Mesenteric fat pad (tissue), 1 donor: ENCODE results near the gene CHIC1. TPM values are rescaled to one million over a fixed set of nuclear protein-coding genes. Genes with fewer than 3 reads are reported as not detected.
"Not testable (repeated sequence)": the region's sequence is repeated elsewhere in the genome, so short reads cannot be mapped to it uniquely, and the experiment has no call there.

Experiments
- DNase-seq: peaks from one replicate; pipeline ENCODE4 v3.0.0-alpha.2; 2020; ENCODE audit warnings: low spot score
- long read RNA-seq: library from polyadenylated mRNA; unstranded; transcript quantifications from one replicate; pipeline ENCODE4 v2.0.0, GENCODE V29; 2020
- total RNA-seq: library from RNA; stranded (reverse); fragmentation: NEBNext Ultra II Directional; extraction: Animal tissue kit (Norgen Biotek cat#: 25700); gene quantifications from one replicate; pipeline ENCODE4 v1.2.1, GENCODE V29; 2021
- donor health status: DM: yes; HTN: yes; CAD: no.

The CHIC1 gene
- total RNA-seq: 5.2 TPM
- long read RNA-seq, partial matches to known transcripts: 1 of 4 reads
- long read RNA-seq, other reads (novel, unspliced or antisense): 3 of 4 reads

DNA sequence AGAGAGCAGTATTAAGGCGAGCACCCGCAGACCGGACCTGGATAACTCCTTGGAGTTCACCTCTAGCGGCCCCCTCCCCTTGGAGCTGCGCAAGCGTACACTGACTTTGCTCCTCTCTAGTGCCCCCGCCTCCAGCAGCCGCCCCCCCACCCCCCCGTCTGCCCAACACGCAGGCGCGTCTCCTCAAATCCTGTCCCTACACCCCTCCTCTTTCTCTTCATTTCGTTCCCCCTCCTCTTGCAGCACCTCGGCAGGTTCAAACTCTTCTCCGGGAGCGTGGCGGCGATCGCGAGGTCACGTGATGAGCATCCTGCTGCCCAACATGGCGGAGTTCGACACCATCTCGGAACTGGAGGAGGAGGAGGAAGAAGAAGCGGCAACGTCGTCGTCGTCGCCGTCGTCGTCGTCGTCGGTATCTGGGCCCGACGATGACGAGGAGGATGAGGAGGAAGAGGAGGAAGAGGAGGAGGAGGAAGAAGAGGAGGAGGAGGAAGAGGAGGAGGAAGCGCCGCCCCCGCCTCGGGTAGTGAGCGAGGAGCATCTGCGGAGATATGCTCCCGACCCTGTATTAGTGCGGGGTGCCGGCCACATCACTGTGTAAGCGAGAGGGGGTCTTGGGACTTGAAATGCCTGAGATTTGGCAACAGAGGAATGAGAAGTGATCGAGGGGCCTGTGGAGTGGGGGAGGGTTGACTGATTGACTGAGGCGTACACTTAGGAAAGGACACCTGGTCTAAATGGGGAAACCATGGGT is at the start of gene CHIC1:
CHIC1 (plus strand) TSS at position 214 of the 754 bp plus-strand sequence; CDS start at position 302, 88 bp downstream.
- DNase-seq: peak; percentile 89

DNA sequence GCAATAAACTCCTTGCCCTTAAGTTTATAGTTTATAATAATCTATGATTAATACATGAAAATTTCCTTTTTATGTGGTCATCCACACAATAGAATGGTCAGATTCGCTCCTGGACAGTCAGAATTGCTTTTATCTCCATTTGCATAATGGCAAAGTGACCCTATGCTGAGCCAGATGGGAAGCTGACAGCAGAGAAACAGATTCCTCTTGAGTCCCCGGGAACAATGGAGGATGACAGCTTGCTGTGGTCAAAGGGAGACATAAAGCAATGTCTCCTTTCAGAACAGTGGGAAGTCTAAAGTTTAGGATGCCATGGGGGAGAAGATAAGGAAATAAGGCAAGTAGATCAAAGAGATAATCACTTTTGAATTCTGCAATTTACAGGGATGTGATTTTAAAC is 40.2 kb upstream of the CHIC1 start:
- not testable (repeated sequence) for DNase-seq

DNA sequence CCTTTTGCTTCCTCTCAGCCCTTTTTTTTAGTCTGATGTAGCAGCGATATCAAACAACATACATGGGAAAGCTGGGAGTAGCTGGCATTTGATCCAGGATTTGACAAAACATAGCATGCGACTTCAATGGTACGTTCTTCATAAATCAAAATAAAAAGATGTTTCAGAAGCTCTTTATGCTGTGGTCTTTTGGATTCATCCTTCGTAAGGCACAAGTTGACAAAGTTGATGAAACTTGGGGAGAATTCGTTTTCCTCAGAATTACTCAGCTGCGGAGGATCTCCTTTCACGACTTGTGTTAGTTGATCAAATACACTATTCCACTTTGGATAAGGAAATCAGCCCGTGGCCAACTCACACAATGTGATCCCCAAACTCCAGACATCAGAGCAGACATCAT is 38.1 kb upstream of the CHIC1 start:
- DNase-seq: no peak

DNA sequence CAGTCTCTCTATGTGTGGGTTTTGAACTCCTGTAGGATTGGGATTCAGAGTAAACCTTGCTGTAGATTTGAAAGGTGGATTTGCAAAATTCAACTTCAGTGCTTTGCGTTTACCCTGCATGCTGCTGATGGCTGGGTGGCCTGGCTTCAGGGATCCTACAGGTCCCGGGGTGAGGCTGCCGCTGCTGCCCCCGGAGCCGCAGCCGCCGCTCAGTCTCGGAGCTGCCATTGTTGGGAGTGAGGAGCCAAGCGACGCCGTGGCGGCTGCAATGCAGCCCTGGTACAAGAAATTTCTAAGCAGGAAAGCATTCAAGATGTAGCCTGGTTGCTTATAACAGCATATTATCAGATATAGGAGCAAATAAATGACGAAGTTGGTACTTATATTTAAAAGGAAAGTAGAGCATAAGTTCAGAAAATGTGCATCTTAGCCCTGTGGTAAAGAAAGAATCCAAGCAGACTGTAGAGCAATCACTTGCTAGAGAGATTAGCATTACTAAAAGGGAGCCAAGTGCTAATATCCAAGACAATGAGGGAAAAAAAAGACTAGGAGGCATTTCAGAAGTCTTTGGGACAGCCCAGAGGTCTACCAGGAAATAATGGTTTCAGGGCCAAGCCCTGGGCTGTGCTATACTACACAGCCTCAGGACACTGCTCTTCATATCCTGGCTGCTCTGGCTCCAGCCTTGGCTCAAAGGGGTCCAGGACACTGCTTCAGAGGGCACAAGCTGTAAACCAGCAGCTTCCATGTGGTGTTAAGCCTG is 36.9 kb upstream of the CHIC1 start:
- DNase-seq: no peak

DNA sequence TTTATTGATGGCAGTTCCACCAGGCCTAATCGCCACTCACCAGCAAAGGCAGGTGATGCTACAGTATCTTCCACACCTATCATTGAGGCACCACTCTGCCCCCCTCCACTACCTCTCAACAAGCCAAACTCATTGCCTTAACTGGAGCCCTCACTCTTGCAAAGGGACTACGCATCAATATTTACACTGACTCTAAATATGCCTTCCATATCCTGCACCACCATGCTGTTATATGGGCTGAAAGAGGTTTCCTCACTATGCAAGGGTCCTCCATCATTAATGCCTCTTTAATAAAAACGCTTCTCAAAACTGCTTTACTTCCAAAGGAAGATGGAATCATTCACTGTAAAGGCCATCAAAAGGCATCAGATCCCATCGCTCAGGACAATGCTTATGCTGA is 31.3 kb upstream of the CHIC1 start:
- DNase-seq: not testable (repeated sequence)

DNA sequence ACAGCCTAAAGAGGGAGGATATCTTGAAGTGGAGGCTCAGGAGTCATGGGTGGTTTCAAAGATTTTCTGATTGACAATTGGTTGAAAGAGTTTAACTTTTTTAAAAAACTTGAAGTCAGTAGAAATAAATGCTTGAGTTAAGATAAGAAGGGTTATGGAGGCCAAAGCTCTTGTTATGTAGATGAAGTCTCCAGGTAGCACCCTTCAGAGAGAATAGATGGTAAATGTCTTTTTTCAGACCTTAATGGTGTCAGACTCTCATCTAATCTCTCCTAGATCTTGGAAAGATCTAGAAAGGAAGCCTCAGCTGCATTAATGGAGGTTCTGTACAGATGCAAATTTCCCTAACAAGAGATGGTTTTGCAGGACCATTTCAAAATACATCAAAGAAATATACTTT is 6.8 kb upstream of the CHIC1 start:
- DNase-seq: no peak

DNA sequence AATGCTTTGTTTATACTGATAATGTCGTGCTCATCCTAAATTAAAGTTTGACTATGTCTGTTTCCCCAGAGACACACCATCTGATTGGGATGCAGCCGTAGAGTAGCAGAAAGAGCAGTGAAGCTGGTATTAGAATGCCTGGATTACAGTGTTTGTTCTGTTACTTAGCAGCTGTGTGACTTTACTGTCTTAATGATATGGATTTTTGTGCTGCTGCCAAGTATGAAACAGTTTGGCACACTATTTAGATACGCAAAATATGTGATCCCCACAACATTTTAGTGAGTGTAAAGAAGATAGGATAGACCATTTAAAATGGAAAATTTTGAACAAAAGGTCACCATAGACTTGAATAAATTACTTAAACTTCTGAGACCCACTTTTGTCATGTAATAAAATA is 1.2 kb upstream of the CHIC1 start:
- DNase-seq: no peak

DNA sequence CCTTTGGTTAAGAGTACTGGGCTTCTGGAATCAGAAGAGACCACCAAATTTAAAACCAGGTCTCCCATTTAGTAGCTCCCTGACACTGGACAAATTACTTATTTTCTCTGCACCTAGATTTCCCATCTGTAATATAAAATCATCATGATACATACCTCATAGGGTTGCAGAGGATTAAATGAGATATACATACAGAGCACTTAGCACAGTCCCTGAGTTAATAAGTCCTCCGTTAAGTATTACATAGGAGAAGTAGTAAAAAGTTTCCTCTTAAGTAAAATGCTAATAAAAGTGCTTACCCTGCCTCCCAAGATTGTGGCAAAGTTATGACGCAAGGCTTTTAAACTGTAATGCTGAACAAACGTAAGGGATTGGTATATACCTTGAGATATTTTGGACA is 539 bp upstream of the CHIC1 start:
- no peak for DNase-seq

DNA sequence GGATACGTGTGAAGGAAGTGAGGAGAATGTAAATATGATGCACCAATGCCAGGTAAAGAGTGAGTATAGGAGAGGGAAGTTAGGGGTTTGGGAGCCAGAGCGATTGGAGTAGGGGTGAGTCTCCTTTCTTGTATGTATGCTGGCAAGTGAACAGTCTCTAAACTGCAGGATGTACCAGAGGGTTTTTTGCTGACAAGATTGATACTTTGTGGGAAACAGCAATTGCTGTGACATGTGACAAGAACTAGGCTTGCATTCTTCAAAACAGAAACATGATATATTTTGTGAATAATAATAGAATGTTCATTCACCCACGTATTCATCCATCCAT is 706 bp downstream of the CHIC1 start:
- DNase-seq: no peak

DNA sequence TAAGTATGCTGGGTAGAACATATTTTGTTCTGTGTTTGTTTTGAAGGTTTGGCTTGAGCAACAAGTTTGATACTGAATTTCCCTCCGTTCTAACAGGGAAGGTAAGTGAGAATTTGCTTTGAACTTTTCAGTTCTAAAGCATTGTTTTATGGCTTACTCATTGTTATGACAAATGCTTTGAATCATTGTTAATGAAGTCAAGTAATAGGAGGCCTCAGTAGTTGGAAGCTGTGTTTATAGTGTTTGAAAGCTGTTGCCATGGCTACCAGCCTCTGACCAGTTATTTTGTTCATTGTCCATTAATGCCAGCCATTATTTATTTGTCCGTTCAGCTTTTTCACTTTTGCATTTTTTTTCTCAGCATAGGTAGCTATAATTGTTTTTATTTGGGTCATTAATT is 14.4 kb downstream of the CHIC1 start:
- DNase-seq: no peak

DNA sequence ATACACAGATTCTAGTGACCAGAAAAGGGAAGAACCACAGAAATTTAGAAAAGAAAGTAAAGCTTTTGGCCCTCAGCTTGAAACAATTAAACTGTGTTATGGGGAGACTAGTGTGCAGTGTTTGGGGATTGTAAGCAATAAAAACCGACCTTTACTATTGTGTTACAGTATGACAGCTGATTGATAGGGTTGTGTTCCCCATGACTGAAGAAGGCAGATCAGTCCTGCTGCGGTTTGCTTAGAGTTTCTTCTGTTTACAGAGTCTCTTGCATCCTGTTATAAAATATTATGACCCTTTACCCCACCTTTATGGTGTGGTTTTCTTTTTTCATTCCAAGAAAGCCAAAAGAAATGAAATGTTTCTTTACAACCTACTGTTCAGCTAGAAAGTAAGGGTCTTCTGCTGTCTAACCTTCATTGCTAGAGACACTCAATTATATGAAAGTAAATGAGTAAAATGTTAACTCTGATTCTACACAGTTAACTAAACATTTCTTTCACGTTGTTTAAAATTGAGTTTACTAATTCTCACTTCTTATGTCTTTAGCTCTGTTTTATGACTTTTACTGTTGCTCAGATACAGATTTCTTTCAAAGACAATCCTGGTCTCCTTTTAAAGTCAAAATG is 18.1 kb downstream of the CHIC1 start:
- no peak for DNase-seq

DNA sequence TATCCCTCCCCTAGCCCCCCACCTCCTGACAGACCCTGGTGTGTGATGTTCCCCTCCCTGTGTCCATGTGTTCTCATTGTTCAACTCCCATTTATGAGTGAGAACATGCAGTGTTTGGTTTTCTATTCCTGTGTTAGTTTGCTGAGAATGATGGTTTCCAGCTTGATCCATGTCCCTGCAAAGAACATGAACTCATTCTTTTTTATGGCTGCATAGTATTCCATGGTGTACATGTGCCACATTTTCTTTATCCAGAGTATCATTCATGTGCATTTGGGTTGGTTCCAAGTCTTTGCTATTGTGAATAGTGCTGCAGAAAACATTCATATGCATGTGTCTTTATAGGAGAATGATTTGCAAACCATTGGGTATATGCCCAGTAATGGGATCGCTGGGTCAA is 34.8 kb downstream of the CHIC1 start:
- DNase-seq: not testable (repeated sequence)

DNA sequence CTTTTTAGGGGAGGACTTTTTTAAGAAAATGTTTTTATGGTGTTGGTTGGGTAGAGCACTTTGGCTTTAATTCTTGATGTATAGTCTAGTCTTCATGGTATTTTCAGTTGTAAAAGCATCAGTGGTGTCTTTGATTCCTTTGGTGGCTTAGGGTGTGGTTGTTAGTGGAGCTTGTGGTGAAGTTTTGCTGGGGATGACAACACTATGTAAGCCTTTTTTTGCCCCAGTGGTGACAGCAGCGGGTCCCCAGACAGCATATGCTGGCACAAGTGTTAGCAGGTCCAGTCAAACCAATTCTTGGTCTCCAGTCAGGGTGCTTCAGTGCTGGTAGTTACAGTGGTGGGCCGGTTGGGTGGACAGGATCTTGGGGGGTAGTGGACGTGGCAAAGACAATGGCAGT is 52.0 kb downstream of the CHIC1 start:
- no peak for DNase-seq

DNA sequence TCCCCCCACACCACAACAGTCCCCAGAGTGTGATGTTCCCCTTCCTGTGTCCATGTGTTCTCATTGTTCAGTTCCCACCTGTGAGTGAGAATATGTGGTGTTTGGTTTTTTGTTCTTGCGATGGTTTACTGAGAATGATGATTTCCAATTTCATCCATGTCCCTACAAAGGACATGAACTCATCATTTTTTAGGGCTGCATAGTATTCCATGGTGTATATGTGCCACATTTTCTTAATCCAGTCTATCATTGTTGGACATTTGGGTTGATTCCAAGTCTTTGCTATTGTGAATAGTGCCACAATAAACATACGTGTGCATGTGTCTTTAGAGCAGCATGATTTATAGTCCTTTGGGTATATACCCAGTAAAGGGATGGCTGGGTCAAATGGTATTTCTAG is 78.7 kb downstream of the CHIC1 start:
- DNase-seq: not testable (repeated sequence)

DNA sequence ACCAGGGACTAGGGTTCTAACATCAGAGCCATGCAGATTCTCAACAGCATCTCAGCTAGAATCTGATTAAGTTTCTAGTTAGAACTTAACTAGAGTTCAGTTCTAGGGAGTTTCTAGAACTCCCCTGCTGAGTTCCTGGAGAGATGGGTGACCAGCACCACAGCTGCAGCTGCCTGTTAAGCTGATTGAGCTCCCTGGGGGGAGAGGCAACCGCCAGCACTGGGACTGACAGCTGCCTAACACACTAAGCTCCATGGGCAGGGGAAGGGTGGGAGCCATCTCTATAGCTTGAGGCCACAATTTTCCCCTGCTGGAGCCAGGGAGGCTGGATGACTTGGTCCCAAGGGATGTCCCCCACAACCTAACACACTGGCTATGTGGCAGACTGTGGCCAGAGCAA is 84.2 kb downstream of the CHIC1 start:
- no peak for DNase-seq

DNA sequence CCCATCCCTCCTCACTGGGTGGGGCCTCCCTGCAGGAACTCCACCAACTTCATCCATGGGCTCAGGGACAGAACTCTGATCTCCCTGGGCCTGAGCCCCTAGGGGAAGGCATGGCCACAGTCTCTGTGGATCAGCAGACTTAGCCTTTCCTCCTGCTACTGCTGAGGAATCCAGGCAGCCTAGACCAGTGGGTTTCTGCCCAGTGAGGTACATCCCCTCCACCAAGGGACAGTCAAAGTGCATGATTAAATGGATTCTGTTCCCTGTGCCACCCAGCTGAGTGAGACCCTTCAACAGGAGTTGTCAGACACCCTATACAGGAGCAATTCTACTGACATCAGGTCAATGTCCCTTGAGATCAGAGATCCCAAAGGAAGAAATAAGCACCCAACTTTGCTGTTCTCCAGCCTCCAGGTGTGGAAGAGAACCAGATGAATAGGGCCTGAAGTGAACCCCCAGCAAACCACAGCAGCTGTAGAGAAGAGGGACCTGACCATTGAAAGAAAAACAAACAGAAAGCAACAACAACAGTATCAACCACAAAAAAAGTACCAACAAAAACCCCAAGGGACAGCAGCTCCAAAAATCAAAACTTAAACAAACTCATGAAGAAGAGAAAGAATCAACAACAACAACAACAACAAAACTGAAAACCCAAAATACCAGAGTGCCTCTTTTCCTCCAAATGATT is 84.8 kb downstream of the CHIC1 start:
- no peak for DNase-seq

DNA sequence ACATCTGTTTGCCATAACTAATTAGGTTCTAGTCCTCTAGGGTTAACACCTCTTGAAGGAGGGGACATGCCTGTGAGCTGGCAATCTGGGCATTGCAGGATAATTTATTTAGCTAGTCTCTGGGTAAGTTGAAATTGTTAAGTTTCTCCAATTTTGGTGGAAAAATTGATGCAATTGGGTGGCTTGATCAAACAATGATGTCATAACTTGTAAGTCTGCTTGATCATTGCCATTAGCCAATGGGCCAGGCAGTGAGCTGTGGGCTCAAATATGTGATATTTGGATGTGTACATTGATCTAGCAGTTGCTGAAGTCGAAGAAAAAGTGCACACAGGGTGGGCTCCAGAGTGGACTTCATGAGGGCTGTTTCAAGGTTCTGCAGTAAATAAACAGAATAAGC is 98.3 kb downstream of the CHIC1 start:
- DNase-seq: not testable (repeated sequence)

DNA sequence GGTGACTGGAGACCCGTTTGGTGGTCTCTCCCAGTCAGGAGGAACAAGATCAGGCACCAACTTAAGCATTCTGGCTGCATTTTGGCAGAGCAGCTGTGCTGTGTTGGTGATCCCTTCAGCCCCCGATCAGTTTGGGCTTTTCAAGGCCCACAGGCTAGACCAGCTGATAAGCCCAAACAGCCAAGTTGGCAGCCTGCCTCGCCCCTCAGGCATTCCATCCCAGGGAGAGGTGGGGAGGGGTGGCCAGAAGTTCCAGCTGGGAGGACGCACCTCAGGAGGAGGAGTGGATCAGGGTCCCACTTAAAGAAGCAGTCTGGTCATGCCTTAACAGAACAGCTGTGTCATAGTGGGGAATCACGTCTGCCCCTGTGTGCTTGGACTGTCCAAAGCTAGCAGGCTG is 105.8 kb downstream of the CHIC1 start:
- no peak for DNase-seq

DNA sequence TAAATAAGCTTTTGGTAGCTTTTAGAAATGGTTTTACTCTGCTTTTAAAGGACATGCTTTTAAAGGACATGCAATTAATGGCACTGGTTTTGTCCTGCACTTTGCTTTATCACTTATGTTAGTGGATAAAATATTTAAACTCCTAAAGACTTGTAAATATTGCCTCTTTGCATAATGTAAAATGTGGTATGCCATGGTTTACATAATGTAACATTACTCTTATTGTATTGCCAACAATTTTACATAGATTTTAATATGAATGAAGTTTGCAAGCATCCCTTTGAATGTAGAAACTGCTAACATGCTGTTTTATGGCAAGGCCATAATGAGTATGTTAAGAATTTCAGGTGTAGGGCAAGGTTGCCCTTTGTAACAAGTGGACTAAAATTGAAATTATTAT is 118.4 kb downstream of the CHIC1 start:
- no peak for DNase-seq

DNA sequence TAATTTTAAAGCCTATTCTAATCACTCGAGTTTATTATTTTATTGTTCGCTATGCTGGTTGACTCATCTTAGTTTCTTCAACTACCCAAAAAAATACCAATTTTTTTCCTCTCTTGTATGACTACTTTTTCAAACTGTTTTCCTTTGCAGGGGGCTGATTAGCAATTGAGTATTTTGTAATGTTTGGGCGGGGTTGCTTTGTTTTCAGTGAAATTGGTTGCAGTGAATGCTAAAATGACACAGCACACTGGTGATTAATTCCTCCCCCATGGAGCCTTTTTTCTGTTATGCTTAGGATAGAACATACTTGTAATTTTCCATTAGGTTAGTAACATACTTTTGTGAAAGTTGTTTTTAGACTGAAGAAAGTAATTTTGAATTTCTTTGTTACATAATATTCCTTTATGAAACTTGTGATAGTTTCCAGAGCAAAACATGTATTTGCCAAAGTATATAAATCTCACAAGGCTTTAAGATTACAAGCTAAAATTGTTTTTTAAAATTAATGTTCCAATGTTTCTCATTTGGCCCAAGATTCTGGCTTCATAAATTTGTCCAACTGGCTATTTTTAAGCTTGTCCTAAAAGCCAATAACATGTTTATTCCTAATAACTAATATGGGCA is 120.4 kb downstream of the CHIC1 start:
- no peak for DNase-seq

DNA sequence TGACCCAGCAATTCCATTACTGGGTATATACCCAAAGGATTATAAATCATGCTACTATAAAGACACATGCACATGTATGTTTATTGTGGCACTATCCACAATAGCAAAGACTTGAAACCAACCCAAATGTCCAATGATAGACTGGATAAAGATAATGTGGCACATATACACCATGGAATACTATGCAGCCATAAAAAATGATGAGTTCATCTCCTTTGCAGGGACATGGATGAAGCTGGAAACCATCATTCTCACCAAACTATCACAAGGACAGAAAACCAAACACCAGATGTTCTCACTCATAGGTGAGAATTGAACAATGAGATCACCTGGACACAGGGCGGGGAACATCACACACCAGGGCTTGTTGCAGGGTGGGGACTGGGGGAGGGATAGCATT is 144.0 kb downstream of the CHIC1 start:
- DNase-seq: not testable (repeated sequence)
